Fibroblast of lung (primary cell): ENCODE measurements around the gene OR2V1. TPM values are rescaled to one million over a fixed set of nuclear protein-coding genes. Genes with fewer than 3 reads are reported as not detected.
A peak's percentile ranks its signal among the peaks of the same experiment; 100 is the strongest.

ENCODE experiments used
- DNase-seq, 2 donors: peaks; one replicate each; pipeline versions ENCODE4 v3.0.0 to v3.0.0-alpha.2; 2010; ENCODE audit warnings: low read depth in 2 of 2
- H2AFZ ChIP-seq: 2 replicates; pipeline ENCODE4 v1.5.1; 2012; ENCODE audit warnings: low read length, control low read depth, inconsistent platforms
- H3K27ac ChIP-seq: 2 replicates; pipeline ENCODE4 v1.5.1; 2011; ENCODE audit warnings: low read length, control low read depth; ENCODE audit not compliant: insufficient read depth
- H3K27me3 ChIP-seq: 2 replicates; pipeline ENCODE4 v1.5.1; 2011; ENCODE audit warnings: mild to moderate bottlenecking, low read length; ENCODE audit not compliant: control insufficient read depth, insufficient read depth
- H3K36me3 ChIP-seq: 2 replicates; pipeline ENCODE4 v1.5.1; 2011; ENCODE audit warnings: low read length; ENCODE audit not compliant: control insufficient read depth, insufficient read depth
- H3K4me1 ChIP-seq: 2 replicates; pipeline ENCODE4 v1.5.1; 2011; ENCODE audit warnings: low read length; ENCODE audit not compliant: control insufficient read depth, insufficient read depth; ENCODE audit errors: extremely low read depth
- H3K4me2 ChIP-seq: 2 replicates; pipeline ENCODE4 v1.5.1; 2011; ENCODE audit warnings: low read length, control low read depth; ENCODE audit not compliant: insufficient read depth; ENCODE audit errors: extremely low read depth
- H3K4me3 ChIP-seq, 4 experiments: fragments of 200-600 bp in 1 of 4; sonication (generic) in 1 of 4; replicated peaks in 1 of 4; 2 replicates each; pipeline ENCODE4 v1.5.1; 2011 to 2016; ENCODE audit warnings: low read length in 4 of 4, low read depth in 3 of 4, mild to moderate bottlenecking in 3 of 4, control low read depth in 2 of 4, inconsistent platforms in 1 of 4, mixed read lengths in 1 of 4; ENCODE audit not compliant: insufficient read depth in 1 of 4; ENCODE audit errors: control extremely low read depth in 1 of 4
- H3K79me2 ChIP-seq: 2 replicates; pipeline ENCODE4 v1.5.1; 2012; ENCODE audit warnings: mild to moderate bottlenecking, low read length, inconsistent platforms; ENCODE audit not compliant: control insufficient read depth, insufficient read depth
- H3K9ac ChIP-seq: 2 replicates; pipeline ENCODE4 v1.5.1; 2011; ENCODE audit warnings: mild to moderate bottlenecking, low read length, control low read depth; ENCODE audit not compliant: insufficient read depth
- H3K9me3 ChIP-seq: 2 replicates; pipeline ENCODE4 v1.5.1; 2012; ENCODE audit warnings: low read depth, low read length; ENCODE audit not compliant: control insufficient read depth, insufficient read depth
- H4K20me1 ChIP-seq: 2 replicates; pipeline ENCODE4 v1.5.1; 2011; ENCODE audit warnings: low read length; ENCODE audit not compliant: control insufficient read depth, insufficient read depth; ENCODE audit errors: extremely low read depth
- CTCF ChIP-seq, 2 donors: IDR thresholded peaks in 1 of 2; conservative IDR thresholded peaks in 1 of 2; 1 replicate in 1 of 2; 2 replicates in 1 of 2; pipeline ENCODE4 v1.5.1; 2011 to 2012; ENCODE audit warnings: low read length in 2 of 2, control low read depth in 1 of 2, inconsistent platforms in 1 of 2, low read depth in 1 of 2, mild to moderate bottlenecking in 1 of 2
- EZH2 ChIP-seq: IDR thresholded peaks from 2 replicates; pipeline ENCODE4 v1.5.1; 2012; ENCODE audit warnings: low read length, control low read depth, mild to moderate bottlenecking; ENCODE audit errors: missing control alignments
- polyA plus RNA-seq, 2 donors: library from polyadenylated mRNA; depleted of rRNA in 1 of 2; stranded (reverse) in 1 of 2; unstranded in 1 of 2; fragments of >200 nt; gene quantifications; 2 replicates each; pipeline ENCODE4 v1.2.1, GENCODE V29; 2011 to 2012; ENCODE audit warnings: missing spikeins in 1 of 2
- total RNA-seq: library from RNA; depleted of rRNA; stranded (reverse); fragments of >200 nt; gene quantifications from 2 replicates; pipeline ENCODE4 v1.2.1, GENCODE V29; 2014

Gene OR2V1
- total and polyA plus RNA-seq, 2 donors (not counting 1 experiment from before 2014, with no cell fraction given), result not detected

GRCh38 chr5:181120761-181121160 lies 10.2 kb downstream of the OR2V1 start:
- no peak for DNase-seq
- Histone ChIP-seq H3K4me3 (no peak overlapping the region), H3K4me2 (no peak overlapping the region)

GRCh38 chr5:181120306-181120705 lies 10.7 kb downstream of the OR2V1 start:
- Histone ChIP-seq H3K4me1 (no peaks in the 10 kb centered on the region), H3K79me2 (no peaks in the 10 kb centered on the region), H3K27ac (no peak overlapping the region), H3K4me2 (no peak overlapping the region), H3K9ac (no peak overlapping the region), H3K4me3 (no peak overlapping the region), H4K20me1 (no peaks in the 10 kb centered on the region), H3K36me3 (no peaks in the 10 kb centered on the region), H3K9me3 (no peaks in the 10 kb centered on the region), H2AFZ (no peak overlapping the region), H3K27me3 (no peaks in the 10 kb centered on the region)
- DNase-seq, result peak; percentile 34 to 53
- TF ChIP-seq EZH2, result no peak
- TF ChIP-seq CTCF (conservative IDR thresholded peaks at IDR 0.05 in 1 of 2, IDR thresholded peaks at IDR 0.05 in 1 of 2; ENCODE audit: low read depth in 1 of 2, low read length in 2 of 2), result no peak

More at GRCh38 chr5:181120761-181121160, 10.2 kb downstream of the OR2V1 start:
- no peak overlapping the region for H3K9ac ChIP-seq
- no peak overlapping the region for H2AFZ ChIP-seq
- H3K4me1 ChIP-seq, result no peaks in the 10 kb centered on the region
- no peaks in the 10 kb centered on the region for H3K9me3 ChIP-seq
- H3K27me3 ChIP-seq, result no peaks in the 10 kb centered on the region
- H3K36me3 ChIP-seq, result no peaks in the 10 kb centered on the region
- no peaks in the 10 kb centered on the region for H3K79me2 ChIP-seq
- no peaks in the 10 kb centered on the region for H4K20me1 ChIP-seq
- H3K27ac ChIP-seq, result no peak overlapping the region
- no peak for TF ChIP-seq EZH2
- no peak for TF ChIP-seq CTCF (conservative IDR thresholded peaks at IDR 0.05 in 1 of 2, IDR thresholded peaks at IDR 0.05 in 1 of 2; ENCODE audit: low read depth in 1 of 2, low read length in 2 of 2)

- peaks cover 7% of the 10 kb centered on the region for H3K27me3 ChIP-seq
Observed at GRCh38 chr5:181119105-181119504, 11.9 kb downstream of the OR2V1 start.

More at GRCh38 chr5:181119105-181119504, 11.9 kb downstream of the OR2V1 start:
- Histone ChIP-seq H3K4me3 (no peak overlapping the region), H3K9ac (no peak overlapping the region), H4K20me1 (no peaks in the 10 kb centered on the region), H3K4me2 (no peak overlapping the region), H2AFZ (no peak overlapping the region), H3K27ac (no peak overlapping the region), H3K79me2 (no peaks in the 10 kb centered on the region), H3K9me3 (no peaks in the 10 kb centered on the region), H3K4me1 (no peaks in the 10 kb centered on the region), H3K36me3 (no peaks in the 10 kb centered on the region)
- TF ChIP-seq CTCF (conservative IDR thresholded peaks at IDR 0.05 in 1 of 2, IDR thresholded peaks at IDR 0.05 in 1 of 2; ENCODE audit: low read depth in 1 of 2, low read length in 2 of 2) (no peak), EZH2 (no peak)
- DNase-seq, result no peak
